T-cell (primary cell): ENCODE measurements around the gene KRT15. TPM values are rescaled to one million over a fixed set of nuclear protein-coding genes. Genes with fewer than 3 reads are reported as not detected.

Experiments
- ATAC-seq, 4 experiments: fragments of 200-7000 bp in 3 of 4; fragments of 150-1000 bp in 1 of 4; cut with Tn5 transposase; replicated peaks in 1 of 4; 1 replicate in 3 of 4; 2 replicates in 1 of 4; pipeline ENCODE4 v1.10.0; 2021; ENCODE audit warnings: moderate library complexity in 3 of 4, mild to moderate bottlenecking in 2 of 4, moderate number of reproducible peaks in 1 of 4
- CTCF ChIA-PET, 2 donors: fragments of 300-600 bp; sonication (Branson Sonifier 250); formaldehyde crosslinking; loops; one replicate each; lab custom pipeline; 2022; ENCODE audit warnings: antibody characterized with exemption in 2 of 2; lab: Charles Lee
- POLR2A ChIA-PET, 2 donors: fragments of 300-600 bp; sonication (Branson Sonifier 250); formaldehyde crosslinking; loops; one replicate each; lab custom pipeline; 2022; ENCODE audit warnings: antibody characterized with exemption in 2 of 2; lab: Charles Lee
- DNase-seq, 35 experiments: peaks; one replicate each; pipeline versions ENCODE4 v3.0.0 to v3.0.0-alpha.2; 2013 to 2023
- H3K27ac ChIP-seq: one replicate; pipeline ENCODE4 v1.5.1; 2013; ENCODE audit warnings: low read length
- H3K27me3 ChIP-seq, 2 experiments: replicated peaks in 1 of 2; 1 replicate in 1 of 2; 2 replicates in 1 of 2; pipeline versions ENCODE4 v1.6.1 to v1.7.0; 2013; ENCODE audit warnings: low read length in 1 of 2, mixed read lengths in 1 of 2; ENCODE audit not compliant: control insufficient read depth in 2 of 2, insufficient read depth in 2 of 2; ENCODE audit errors: extremely low read depth in 1 of 2
- H3K36me3 ChIP-seq, 2 donors: 1 replicate in 1 of 2; 2 replicates in 1 of 2; pipeline versions ENCODE4 v1.6.1 to v1.7.0; 2013; ENCODE audit warnings: low read length in 1 of 2; ENCODE audit not compliant: control insufficient read depth in 2 of 2, insufficient read depth in 1 of 2; ENCODE audit errors: extremely low read depth in 1 of 2
- H3K4me1 ChIP-seq, 2 experiments: 1 replicate in 1 of 2; 2 replicates in 1 of 2; pipeline versions ENCODE4 v1.6.1 to v1.7.0; 2013; ENCODE audit warnings: low read length in 2 of 2, mixed read lengths in 1 of 2; ENCODE audit not compliant: insufficient read depth in 2 of 2, control insufficient read depth in 1 of 2; ENCODE audit errors: extremely low read depth in 1 of 2
- H3K4me3 ChIP-seq, 2 donors: 1 replicate in 1 of 2; 2 replicates in 1 of 2; pipeline versions ENCODE4 v1.5.1 to v1.7.0; 2013; ENCODE audit warnings: mild to moderate bottlenecking in 2 of 2, low read length in 1 of 2, moderate library complexity in 1 of 2; ENCODE audit not compliant: control insufficient read depth in 1 of 2; ENCODE audit errors: extremely low read depth in 1 of 2
- H3K9me3 ChIP-seq: 2 replicates; pipeline ENCODE4 v1.7.0; 2013
- H3K27ac Mint-ChIP-seq, 2 donors: one replicate each; pipeline ENCODE4 v1.8.0; 2020 to 2021; ENCODE audit warnings: mild to moderate bottlenecking in 2 of 2, mixed read lengths in 2 of 2
- H3K27me3 Mint-ChIP-seq, 2 donors: one replicate each; pipeline ENCODE4 v1.8.0; 2021 to 2022; ENCODE audit warnings: mixed read lengths in 2 of 2
- H3K36me3 Mint-ChIP-seq: one replicate; pipeline ENCODE4 v1.8.0; 2021; ENCODE audit warnings: mixed read lengths
- H3K4me1 Mint-ChIP-seq, 3 donors: one replicate each; pipeline ENCODE4 v1.8.0; 2020 to 2022; ENCODE audit warnings: mixed read lengths in 3 of 3, mild to moderate bottlenecking in 1 of 3
- H3K4me3 Mint-ChIP-seq, 3 donors: one replicate each; pipeline ENCODE4 v1.8.0; 2020 to 2022; ENCODE audit warnings: mild to moderate bottlenecking in 3 of 3, mixed read lengths in 3 of 3, moderate library complexity in 3 of 3
- H3K9me3 Mint-ChIP-seq, 3 donors: one replicate each; pipeline ENCODE4 v1.8.0; 2020 to 2022; ENCODE audit warnings: mixed read lengths in 3 of 3
- WGBS: methylation state at CpG from one replicate; pipeline ENCODE4 v1.1.5; 2013; ENCODE audit warnings: missing lambda C conversion rate; ENCODE audit not compliant: insufficient coverage; 5-methylcytosine and 5-hydroxymethylcytosine counted together
- total RNA-seq, 35 experiments: library from RNA in 6 of 35; stranded (reverse) in 6 of 35; fragments of 120-200 nt in 1 of 35; gene quantifications; one replicate each; pipeline versions ENCODE4 v1.2.1 to v1.2.4 and lab custom pipeline; 2013 to 2026

KRT15 gene
- total RNA-seq, 5 donors from 2014 or later (not counting 1 experiment from before 2014, with no cell fraction given): 0.18 to 0.63 TPM; not detected in 3

DNA sequence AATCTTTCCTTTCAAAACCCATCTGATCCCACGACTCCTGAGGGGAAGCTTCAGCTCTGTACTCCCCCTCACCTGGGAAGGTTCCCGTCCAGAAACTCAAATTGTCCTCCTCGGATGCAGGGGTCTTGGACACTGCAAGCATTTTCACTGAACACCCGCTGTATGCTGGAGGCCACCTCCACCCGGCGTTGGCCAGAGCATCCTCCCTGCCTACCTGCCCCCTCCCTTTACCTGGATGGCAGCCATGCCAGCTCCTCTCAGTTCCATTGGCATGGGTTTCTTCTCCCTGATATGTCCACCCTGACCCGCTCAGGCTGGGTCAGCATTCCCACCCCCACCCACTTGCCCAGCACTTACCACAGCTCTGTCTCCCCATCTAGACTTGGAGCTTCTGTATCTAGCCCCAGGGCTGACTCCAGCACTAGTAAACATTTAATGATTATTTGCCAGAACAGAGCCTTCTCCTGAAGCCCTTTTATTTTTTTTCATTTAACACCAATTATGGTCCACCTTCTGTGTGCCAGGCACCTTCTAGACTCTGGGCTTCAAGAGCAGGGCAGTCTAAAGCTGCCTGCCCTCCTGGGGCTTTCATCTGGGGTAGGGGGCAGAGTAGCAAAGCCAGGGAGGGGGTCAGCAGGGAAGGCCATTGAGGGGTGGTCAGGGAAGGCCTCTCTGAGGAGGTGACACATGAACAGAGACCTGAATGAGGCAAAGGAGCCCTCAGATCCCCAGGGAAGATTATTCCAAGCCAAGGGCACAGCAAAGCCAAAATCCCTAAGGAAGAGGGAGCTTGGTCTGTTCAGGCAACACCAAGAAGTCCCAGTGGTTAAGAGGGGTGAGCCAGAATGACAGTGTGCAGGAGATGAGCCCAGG is 18.3 kb upstream of the KRT15 start:
- H3K9me3 Mint-ChIP-seq: no peaks in the 10 kb centered on the region
- no peak overlapping the region for H3K27ac Mint-ChIP-seq
- DNase-seq (no peak), ATAC-seq (no peak)
- H3K36me3 Mint-ChIP-seq: no peaks in the 10 kb centered on the region
- no peak overlapping the region for H3K4me3 Mint-ChIP-seq
- Histone ChIP-seq H3K4me3 (no peak overlapping the region), H3K4me1 (no peaks in the 10 kb centered on the region), H3K27me3 (peaks cover 0 to 33% of the 10 kb centered on the region in 2 experiments), H3K9me3 (no peaks in the 10 kb centered on the region), H3K36me3 (no peaks in the 10 kb centered on the region), H3K27ac (no peak overlapping the region)
- H3K27me3 Mint-ChIP-seq: peaks cover 27 to 28% of the 10 kb centered on the region in 2 donors
- WGBS: 78% methylated on average over 7 of the region's 7 CpGs
- no peaks in the 10 kb centered on the region for H3K4me1 Mint-ChIP-seq
- POLR2A ChIA-PET: no interaction called here
- CTCF ChIA-PET: no interaction called here

DNA sequence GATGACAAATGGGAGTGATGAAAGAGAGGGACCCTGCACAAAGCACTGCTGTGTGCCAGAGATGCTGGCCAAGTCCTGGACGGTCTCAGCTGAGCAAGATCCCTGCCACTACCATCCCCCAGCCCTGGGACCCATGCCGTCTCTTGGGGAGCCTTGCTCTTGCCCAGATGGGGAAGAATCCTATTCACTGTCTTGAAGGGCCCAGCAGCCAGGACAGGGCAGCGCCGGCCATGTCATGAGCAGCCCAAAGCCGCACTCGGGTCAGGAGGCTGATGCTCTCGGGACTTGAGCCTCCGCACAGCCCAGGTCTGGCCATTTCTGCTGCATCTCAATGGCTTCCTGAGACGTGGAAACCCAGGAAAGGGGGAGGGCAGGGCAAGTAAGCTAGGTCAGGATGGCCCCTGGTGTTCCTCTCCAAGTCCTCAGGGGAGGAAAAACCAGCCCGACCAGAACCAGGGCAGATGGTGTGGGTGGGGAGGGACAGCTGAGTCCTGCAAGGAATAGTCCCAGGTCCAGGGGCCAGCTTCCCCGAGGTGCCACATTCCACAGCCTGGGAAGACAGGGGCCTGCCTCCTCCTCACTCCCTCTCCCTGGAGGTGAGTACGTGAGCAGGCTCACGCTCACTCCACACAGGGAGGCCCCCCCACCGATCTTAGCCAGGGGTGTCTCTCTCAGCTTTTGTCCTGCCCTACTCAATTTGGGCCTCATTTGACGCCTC is 17.2 kb upstream of the KRT15 start:
- Mint-ChIP-seq H3K9me3 (no peaks in the 10 kb centered on the region), H3K4me3 (no peak overlapping the region), H3K27ac (no peak overlapping the region), H3K4me1 (no peaks in the 10 kb centered on the region), H3K36me3 (no peaks in the 10 kb centered on the region), H3K27me3 (peaks cover 36% of the 10 kb centered on the region in 2 donors)
- H3K36me3 ChIP-seq: no peaks in the 10 kb centered on the region
- H3K4me1 ChIP-seq: no peaks in the 10 kb centered on the region
- POLR2A ChIA-PET: no interaction called here
- CTCF ChIA-PET: no interaction called here
- H3K27ac ChIP-seq: no peak overlapping the region
- H3K9me3 ChIP-seq: no peaks in the 10 kb centered on the region
- H3K4me3 ChIP-seq: no peak overlapping the region
- DNase-seq: no peak
- no peak for ATAC-seq
- WGBS: 69% methylated on average over 10 of the region's 15 CpGs
- peaks cover 0 to 35% of the 10 kb centered on the region in 2 experiments for H3K27me3 ChIP-seq

DNA sequence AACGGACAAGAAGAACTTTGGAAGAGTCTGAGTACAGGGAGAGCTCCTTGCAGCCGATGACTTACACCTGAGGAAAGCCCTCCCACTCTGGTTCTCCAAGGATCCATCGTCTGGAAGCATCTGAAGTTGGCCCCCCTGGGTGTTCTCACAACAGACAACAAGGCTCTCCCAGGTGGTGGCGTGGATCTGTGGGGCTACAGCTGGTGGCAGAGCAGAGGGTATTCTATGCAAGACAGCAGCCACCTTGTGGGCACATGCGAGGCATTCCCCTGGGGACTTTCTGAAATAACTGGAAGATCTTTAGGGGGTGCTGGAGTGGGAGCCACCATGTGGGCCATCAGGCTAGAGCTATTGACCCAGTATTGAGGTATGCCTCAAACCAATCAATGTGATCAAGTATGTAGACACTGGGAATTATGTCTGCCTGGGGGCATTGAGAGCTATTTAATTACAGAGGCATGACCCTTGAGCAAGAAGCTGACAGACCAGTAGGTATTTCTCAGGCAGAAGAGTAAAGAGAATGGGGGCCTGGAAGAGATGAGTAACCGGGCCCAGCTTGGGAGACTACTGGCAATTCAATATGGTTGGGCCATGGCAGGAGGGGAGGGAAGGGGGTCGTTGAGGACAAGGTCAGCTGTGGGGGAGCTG is 16.3 kb upstream of the KRT15 start:
- no peak overlapping the region for H3K4me3 Mint-ChIP-seq
- no peaks in the 10 kb centered on the region for H3K4me1 Mint-ChIP-seq
- ATAC-seq (no peak), DNase-seq (no peak)
- H3K27me3 Mint-ChIP-seq: peaks cover 36 to 42% of the 10 kb centered on the region in 2 donors
- H3K36me3 Mint-ChIP-seq: no peaks in the 10 kb centered on the region
- POLR2A ChIA-PET: no interaction called here
- H3K4me3 ChIP-seq: no peak overlapping the region
- CTCF ChIA-PET: interaction anchor here in 1 of 2 donors (1.0 kb wide), 1 partner anchor 127 kb away, joined by 3 read pairs; no protein-coding TSS in a partner anchor
- no peak overlapping the region for H3K27ac ChIP-seq
- WGBS: 44% methylated on average over 3 of the region's 7 CpGs
- no peak overlapping the region for H3K27ac Mint-ChIP-seq
- H3K9me3 ChIP-seq: no peaks in the 10 kb centered on the region
- no peaks in the 10 kb centered on the region for H3K36me3 ChIP-seq
- no peaks in the 10 kb centered on the region for H3K9me3 Mint-ChIP-seq
- no peaks in the 10 kb centered on the region for H3K4me1 ChIP-seq
- H3K27me3 ChIP-seq: peaks cover 3 to 43% of the 10 kb centered on the region in 2 experiments

DNA sequence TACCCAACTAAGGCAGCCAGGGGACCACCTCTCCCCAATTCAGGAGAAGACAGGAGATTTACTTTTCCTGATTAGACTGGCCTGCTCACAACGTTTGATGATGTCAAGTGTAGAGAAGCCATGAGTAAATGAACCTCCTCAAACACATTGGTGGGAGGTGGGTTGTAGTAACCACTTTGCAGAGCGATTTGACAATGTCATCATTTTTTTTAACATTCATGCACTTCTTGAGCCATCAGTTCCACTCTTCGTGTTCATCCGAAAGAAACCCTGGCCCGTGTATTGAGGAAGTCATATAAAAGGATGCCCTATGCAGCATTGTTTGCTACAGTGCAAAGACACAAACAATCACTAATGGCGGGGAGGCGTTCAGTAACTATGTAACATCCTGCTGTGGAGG is 14.9 kb upstream of the KRT15 start:
- ChIA-PET CTCF (interaction anchor here (0.6 to 0.7 kb wide), 2 partner anchors 20 to 40 kb away, joined by 3 to 8 read pairs; no protein-coding TSS in a partner anchor), POLR2A (interaction anchor here in 1 of 2 donors (0.6 kb wide), 1 partner anchor 45 kb away, joined by 6 read pairs; no protein-coding TSS in a partner anchor)
- H3K27me3 ChIP-seq: peaks cover 4 to 57% of the 10 kb centered on the region in 2 experiments
- WGBS: 78% methylated on average over 3 of the region's 7 CpGs
- no peaks in the 10 kb centered on the region for H3K36me3 ChIP-seq
- no peak overlapping the region for H3K4me3 Mint-ChIP-seq
- H3K27ac ChIP-seq: no peak overlapping the region
- no peaks in the 10 kb centered on the region for H3K9me3 ChIP-seq
- DNase-seq: no peak
- no peak for ATAC-seq
- H3K9me3 Mint-ChIP-seq: no peaks in the 10 kb centered on the region
- H3K27ac Mint-ChIP-seq: no peak overlapping the region
- H3K27me3 Mint-ChIP-seq: peaks cover 50 to 56% of the 10 kb centered on the region in 2 donors
- H3K4me1 ChIP-seq: no peaks in the 10 kb centered on the region
- peaks cover 0 to 7% (median 2%) of the 10 kb centered on the region in 3 donors for H3K4me1 Mint-ChIP-seq
- no peaks in the 10 kb centered on the region for H3K36me3 Mint-ChIP-seq
- no peak overlapping the region for H3K4me3 ChIP-seq

DNA sequence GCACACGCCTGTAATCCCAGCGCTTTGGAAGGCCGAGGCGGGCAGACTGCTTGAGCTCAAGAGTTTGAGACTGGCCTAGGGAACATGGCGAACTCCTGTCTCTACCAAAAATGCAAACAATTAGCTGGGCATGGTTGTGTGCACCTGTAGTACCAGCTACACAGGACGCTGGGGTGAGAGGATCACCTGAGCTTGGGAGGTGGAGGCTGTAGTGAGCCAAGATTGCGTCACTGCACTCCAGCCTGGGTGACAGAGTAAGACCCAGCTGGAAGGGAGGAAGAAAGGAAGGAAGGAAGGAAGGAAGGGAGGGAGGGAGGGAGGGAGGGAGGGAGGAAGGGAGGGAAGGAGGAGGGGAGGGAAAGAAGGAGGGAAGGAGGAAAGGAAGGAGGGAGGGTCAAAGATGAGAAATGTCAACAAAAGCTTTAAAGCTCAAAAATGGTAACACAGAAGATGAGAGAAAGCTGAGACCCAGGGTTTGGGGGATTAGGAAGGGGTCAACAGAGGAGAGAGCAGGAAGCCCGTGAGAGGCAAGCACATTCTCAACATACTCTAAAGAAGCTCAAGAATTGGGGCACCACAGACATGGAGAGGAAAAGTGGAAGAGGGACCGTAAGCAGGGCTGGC is 14.4 kb upstream of the KRT15 start:
- H3K27ac Mint-ChIP-seq: no peak overlapping the region

More for the DNA sequence above, 14.4 kb upstream of the KRT15 start:
- H3K27me3 ChIP-seq: peaks cover 4 to 63% of the 10 kb centered on the region in 2 experiments
- ChIA-PET POLR2A (no interaction called here), CTCF (interaction anchor here (0.6 to 1.0 kb wide), 2 partner anchors 16 to 39 kb away, joined by 3 read pairs; no protein-coding TSS in a partner anchor)
- no peaks in the 10 kb centered on the region for H3K9me3 ChIP-seq
- H3K4me3 Mint-ChIP-seq: no peak overlapping the region
- DNase-seq: no peak
- no peak overlapping the region for H3K27ac ChIP-seq
- H3K4me3 ChIP-seq: no peak overlapping the region
- no peaks in the 10 kb centered on the region for H3K9me3 Mint-ChIP-seq
- H3K4me1 ChIP-seq: peaks cover 0 to 4% of the 10 kb centered on the region in 2 experiments
- ATAC-seq: no peak
- H3K4me1 Mint-ChIP-seq: peaks cover 4 to 11% (median 5%) of the 10 kb centered on the region in 3 donors
- WGBS: 100% methylated on average over 1 of the region's 9 CpGs
- peaks cover 54 to 61% of the 10 kb centered on the region in 2 donors for H3K27me3 Mint-ChIP-seq
- no peaks in the 10 kb centered on the region for H3K36me3 ChIP-seq
- no peaks in the 10 kb centered on the region for H3K36me3 Mint-ChIP-seq
